H9 (cell line): Measurements from ENCODE around the gene VASN. TPM values are rescaled to one million over a fixed set of nuclear protein-coding genes. Genes with fewer than 3 reads are reported as not detected.

ENCODE experiments used
- DNase-seq: peaks from one replicate; pipeline ENCODE4 v3.0.0-alpha.2; 2017
- H2AFZ ChIP-seq: one replicate; pipeline ENCODE4 v1.6.1; 2013; ENCODE audit warnings: mild to moderate bottlenecking, low read length, control low read depth, moderate library complexity
- H2AK5ac ChIP-seq: 2 replicates; pipeline ENCODE4 v1.6.1; 2013; ENCODE audit warnings: low read length, control low read depth, mixed read lengths; ENCODE audit not compliant: insufficient read length
- H2BK120ac ChIP-seq: one replicate; pipeline ENCODE4 v1.6.1; 2013; ENCODE audit warnings: low read depth, mild to moderate bottlenecking, low read length, control low read depth, inconsistent platforms; ENCODE audit not compliant: poor library complexity, severe bottlenecking
- H2BK12ac ChIP-seq: 2 replicates; pipeline ENCODE4 v1.6.1; 2013; ENCODE audit warnings: low read length, control low read depth, mixed read lengths, low read depth; ENCODE audit not compliant: insufficient read length
- H2BK15ac ChIP-seq: 2 replicates; pipeline ENCODE4 v1.6.1; 2013; ENCODE audit warnings: low read depth, low read length, control low read depth
- H2BK20ac ChIP-seq: one replicate; pipeline ENCODE4 v1.6.1; 2013; ENCODE audit warnings: low read depth, mild to moderate bottlenecking, low read length, control low read depth, inconsistent platforms; ENCODE audit not compliant: poor library complexity, severe bottlenecking
- H2BK5ac ChIP-seq: 2 replicates; pipeline ENCODE4 v1.6.1; 2013; ENCODE audit warnings: low read length, control low read depth, mixed read lengths; ENCODE audit not compliant: insufficient read length
- H3K14ac ChIP-seq: 2 replicates; pipeline ENCODE4 v1.6.1; 2013; ENCODE audit warnings: low read length, control low read depth; ENCODE audit not compliant: insufficient read depth
- H3K18ac ChIP-seq: 2 replicates; pipeline ENCODE4 v1.6.1; 2013; ENCODE audit warnings: low read depth, mild to moderate bottlenecking, mixed read lengths, low read length, control low read depth; ENCODE audit not compliant: insufficient read length
- H3K23ac ChIP-seq: 2 replicates; pipeline ENCODE4 v1.6.1; 2013; ENCODE audit warnings: low read length, control low read depth, mixed read lengths, low read depth; ENCODE audit not compliant: insufficient read length
- H3K23me2 ChIP-seq: 2 replicates; pipeline ENCODE4 v1.6.1; 2013; ENCODE audit warnings: low read depth, mild to moderate bottlenecking, mixed read lengths, low read length, control low read depth; ENCODE audit not compliant: insufficient read length, poor library complexity, severe bottlenecking
- H3K27ac ChIP-seq: 2 replicates; pipeline ENCODE4 v1.5.1; 2013; ENCODE audit warnings: low read length, control low read depth, mixed read lengths, low read depth; ENCODE audit not compliant: insufficient read length
- H3K27me3 ChIP-seq: 2 replicates; pipeline ENCODE4 v1.6.1; 2013; ENCODE audit warnings: low read length, control low read depth, inconsistent platforms; ENCODE audit not compliant: insufficient read depth
- H3K4ac ChIP-seq: 2 replicates; pipeline ENCODE4 v1.6.1; 2013; ENCODE audit warnings: low read depth, mild to moderate bottlenecking, control low read depth, inconsistent platforms, low read length, moderate library complexity
- H3K4me1 ChIP-seq: 2 replicates; pipeline ENCODE4 v1.6.1; 2013; ENCODE audit warnings: low read length, control low read depth, inconsistent platforms; ENCODE audit not compliant: insufficient read depth
- H3K4me2 ChIP-seq: 2 replicates; pipeline ENCODE4 v1.6.1; 2013; ENCODE audit warnings: low read length, control low read depth, mixed read lengths; ENCODE audit not compliant: insufficient read length, insufficient read depth
- H3K56ac ChIP-seq: 2 replicates; pipeline ENCODE4 v1.6.1; 2013; ENCODE audit warnings: low read depth, mild to moderate bottlenecking, mixed read lengths, low read length, control low read depth; ENCODE audit not compliant: insufficient read length
- H3K79me1 ChIP-seq: 2 replicates; pipeline ENCODE4 v1.6.1; 2013; ENCODE audit warnings: low read depth, mild to moderate bottlenecking, moderate library complexity, low read length, control low read depth, inconsistent platforms; ENCODE audit not compliant: insufficient read depth, poor library complexity, severe bottlenecking
- H3K79me2 ChIP-seq: 2 replicates; pipeline ENCODE4 v1.6.1; 2013; ENCODE audit warnings: low read length, control low read depth, inconsistent platforms; ENCODE audit not compliant: insufficient read depth
- H3K9ac ChIP-seq: 2 replicates; pipeline ENCODE4 v1.6.1; 2013; ENCODE audit warnings: low read length, control low read depth, mixed read lengths; ENCODE audit not compliant: insufficient read length; ENCODE audit errors: extremely low read depth
- H3K9me3 ChIP-seq: one replicate; pipeline ENCODE4 v1.6.1; 2013; ENCODE audit warnings: low read depth, low read length, inconsistent platforms; ENCODE audit not compliant: control insufficient read depth
- H3T11ph ChIP-seq: one replicate; pipeline ENCODE4 v1.6.1; 2013; ENCODE audit warnings: mild to moderate bottlenecking, low read length, control low read depth, inconsistent platforms
- H4K20me1 ChIP-seq: one replicate; pipeline ENCODE4 v1.6.1; 2013; ENCODE audit not compliant: control insufficient read depth, insufficient read length, insufficient read depth
- H4K5ac ChIP-seq: 2 replicates; pipeline ENCODE4 v1.6.1; 2013; ENCODE audit warnings: low read depth, mild to moderate bottlenecking, mixed read lengths, low read length, control low read depth; ENCODE audit not compliant: insufficient read length
- H4K8ac ChIP-seq: replicated peaks from 2 replicates; pipeline ENCODE4 v1.6.1; 2013; ENCODE audit warnings: low read length, control low read depth, mixed read lengths, low read depth; ENCODE audit not compliant: insufficient read length
- H4K91ac ChIP-seq: 2 replicates; pipeline ENCODE4 v1.6.1; 2013; ENCODE audit warnings: low read depth, mild to moderate bottlenecking, moderate library complexity, mixed read lengths, low read length, control low read depth; ENCODE audit not compliant: insufficient read length
- H3K27ac Mint-ChIP-seq, 3 experiments: 2 replicates in 2 of 3; 3 replicates in 1 of 3; pipeline ENCODE4 v1.8.0; 2020 to 2021; ENCODE audit warnings: mixed read lengths in 3 of 3, mild to moderate bottlenecking in 1 of 3, moderate library complexity in 1 of 3
- H3K27me3 Mint-ChIP-seq: 2 replicates; pipeline ENCODE4 v1.8.0; 2021; ENCODE audit warnings: low read depth, mild to moderate bottlenecking, moderate library complexity, mixed read lengths
- H3K36me3 Mint-ChIP-seq, 3 experiments: 2 replicates in 2 of 3; 3 replicates in 1 of 3; pipeline ENCODE4 v1.8.0; 2020 to 2021; ENCODE audit warnings: low read depth in 3 of 3, mixed read lengths in 3 of 3; ENCODE audit not compliant: insufficient read depth in 1 of 3
- H3K4me1 Mint-ChIP-seq, 2 experiments: 2 replicates each; pipeline ENCODE4 v1.8.0; 2020; ENCODE audit warnings: mixed read lengths in 2 of 2
- H3K4me3 Mint-ChIP-seq, 2 experiments: 2 replicates in 1 of 2; 3 replicates in 1 of 2; pipeline ENCODE4 v1.8.0; 2020 to 2021; ENCODE audit warnings: mild to moderate bottlenecking in 2 of 2, mixed read lengths in 2 of 2, moderate library complexity in 1 of 2
- H3K9me3 Mint-ChIP-seq, 2 experiments: 2 replicates in 1 of 2; 3 replicates in 1 of 2; pipeline ENCODE4 v1.8.0; 2020; ENCODE audit warnings: mild to moderate bottlenecking in 2 of 2, mixed read lengths in 2 of 2, moderate library complexity in 1 of 2
- CTCF ChIP-seq: fragments of 200-600 bp; sonication (generic); conservative IDR thresholded peaks from 3 replicates; pipeline ENCODE4 v1.8.0; 2021; ENCODE audit warnings: antibody characterized with exemption, mild to moderate bottlenecking
- WGBS: extraction: QIAGEN DNeasy Blood & Tissue Kit; methylation state at CpG from one replicate; pipeline ENCODE4 v1.1.7; 2013; ENCODE audit warnings: missing lambda C conversion rate, low lambda C conversion rate, mixed read lengths; ENCODE audit not compliant: insufficient read length; ENCODE audit errors: extremely low coverage; 5-methylcytosine and 5-hydroxymethylcytosine counted together
- total RNA-seq: library from RNA; stranded (reverse); gene quantifications from 2 replicates; pipeline ENCODE4 v1.2.1, GENCODE V29; 2021

VASN gene
- total RNA-seq, 1 experiment from 2014 or later = 11.0 TPM

DNA sequence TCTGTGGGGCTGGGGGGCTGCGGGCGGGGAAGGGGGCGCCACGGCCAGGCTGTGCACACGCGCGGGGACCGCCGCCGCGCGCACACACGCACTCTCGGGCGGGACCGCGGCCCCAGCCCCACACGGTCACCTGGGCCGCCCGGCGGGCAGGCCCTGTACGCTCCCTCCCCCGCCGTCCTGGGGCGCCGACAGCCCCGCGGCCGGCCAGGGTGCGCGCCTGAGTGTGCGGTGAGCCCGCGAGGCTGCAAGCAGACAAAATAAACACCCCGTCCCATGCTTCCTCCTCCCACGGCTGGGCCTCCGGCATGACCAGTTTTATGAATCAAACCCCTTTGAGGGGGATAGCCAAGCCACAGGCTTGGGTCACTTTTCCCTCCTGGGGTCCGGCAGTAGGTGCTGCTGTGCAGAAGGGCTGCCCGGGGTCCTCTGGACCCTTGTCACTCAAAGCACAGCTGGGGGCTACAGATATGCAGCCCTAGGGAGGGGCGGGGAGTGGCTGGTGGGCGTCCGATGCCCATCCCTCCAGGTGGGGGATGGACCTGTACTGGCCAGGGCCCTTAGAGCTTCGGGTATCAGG, 441 bp downstream of the VASN start:
- H3K36me3 Mint-ChIP-seq = peaks cover 0 to 3% (median 2%) of the 10 kb centered on the region in 3 experiments; a peak in 1 of 7 replicates
- H2BK120ac ChIP-seq = no peak overlapping the region
- DNase-seq = no peak
- no peak overlapping the region for H3K56ac ChIP-seq
- no peak overlapping the region for H2BK20ac ChIP-seq
- no peak overlapping the region for H3K18ac ChIP-seq
- no peaks in the 10 kb centered on the region for H3K23me2 ChIP-seq
- no peak overlapping the region for H3K14ac ChIP-seq
- no peak overlapping the region for H4K5ac ChIP-seq
- H3K4me3 Mint-ChIP-seq = peak overlapping the region; percentile 75 to 94
- H4K8ac ChIP-seq = no peak overlapping the region
- no peak overlapping the region for H3K9ac ChIP-seq
- no peak overlapping the region for H3T11ph ChIP-seq
- no peaks in the 10 kb centered on the region for H3K27me3 ChIP-seq
- H3K27ac ChIP-seq = no peak overlapping the region
- no peaks in the 10 kb centered on the region for H4K20me1 ChIP-seq
- no peaks in the 10 kb centered on the region for H3K79me1 ChIP-seq
- H2BK12ac ChIP-seq = no peak overlapping the region
- no peak overlapping the region for H4K91ac ChIP-seq
- H2AK5ac ChIP-seq = no peak overlapping the region
- no peak overlapping the region for H2BK15ac ChIP-seq
- H3K4ac ChIP-seq = no peak overlapping the region
- peaks cover 1% of the 10 kb centered on the region; the same call in 1 of the 2 replicates for H3K79me2 ChIP-seq
- H2BK5ac ChIP-seq = no peak overlapping the region
- no CpG with 5 or more reads among the region's 43 CpGs for WGBS
- H3K9me3 Mint-ChIP-seq = no peaks in the 10 kb centered on the region
- H3K9me3 ChIP-seq = no peaks in the 10 kb centered on the region
- no peaks in the 10 kb centered on the region for H3K27me3 Mint-ChIP-seq
- no peak for TF ChIP-seq CTCF
- H3K4me1 ChIP-seq = peaks cover 9% of the 10 kb centered on the region; the same call in 1 of the 2 replicates
- peak overlapping the region; percentile 58 for H3K4me2 ChIP-seq
- no peak overlapping the region for H3K27ac Mint-ChIP-seq
- H2AFZ ChIP-seq = no peak overlapping the region
- peaks cover 24 to 36% of the 10 kb centered on the region in 2 experiments for H3K4me1 Mint-ChIP-seq
- H3K23ac ChIP-seq = no peak overlapping the region
